GM21360 (cell line): Measurements from ENCODE around the gene PCP4L1.
"Not testable (repeated sequence)": the region's sequence is repeated elsewhere in the genome, so short reads cannot be mapped to it uniquely, and the experiment has no call there.

Experiments used
- ATAC-seq: cut with Tn5 transposase; IDR thresholded peaks from one replicate; pipeline ENCODE4 v1.9.1; 2021; ENCODE audit warnings: mild to moderate bottlenecking, moderate library complexity; ENCODE audit not compliant: unreplicated experiment

Gene PCP4L1

DNA sequence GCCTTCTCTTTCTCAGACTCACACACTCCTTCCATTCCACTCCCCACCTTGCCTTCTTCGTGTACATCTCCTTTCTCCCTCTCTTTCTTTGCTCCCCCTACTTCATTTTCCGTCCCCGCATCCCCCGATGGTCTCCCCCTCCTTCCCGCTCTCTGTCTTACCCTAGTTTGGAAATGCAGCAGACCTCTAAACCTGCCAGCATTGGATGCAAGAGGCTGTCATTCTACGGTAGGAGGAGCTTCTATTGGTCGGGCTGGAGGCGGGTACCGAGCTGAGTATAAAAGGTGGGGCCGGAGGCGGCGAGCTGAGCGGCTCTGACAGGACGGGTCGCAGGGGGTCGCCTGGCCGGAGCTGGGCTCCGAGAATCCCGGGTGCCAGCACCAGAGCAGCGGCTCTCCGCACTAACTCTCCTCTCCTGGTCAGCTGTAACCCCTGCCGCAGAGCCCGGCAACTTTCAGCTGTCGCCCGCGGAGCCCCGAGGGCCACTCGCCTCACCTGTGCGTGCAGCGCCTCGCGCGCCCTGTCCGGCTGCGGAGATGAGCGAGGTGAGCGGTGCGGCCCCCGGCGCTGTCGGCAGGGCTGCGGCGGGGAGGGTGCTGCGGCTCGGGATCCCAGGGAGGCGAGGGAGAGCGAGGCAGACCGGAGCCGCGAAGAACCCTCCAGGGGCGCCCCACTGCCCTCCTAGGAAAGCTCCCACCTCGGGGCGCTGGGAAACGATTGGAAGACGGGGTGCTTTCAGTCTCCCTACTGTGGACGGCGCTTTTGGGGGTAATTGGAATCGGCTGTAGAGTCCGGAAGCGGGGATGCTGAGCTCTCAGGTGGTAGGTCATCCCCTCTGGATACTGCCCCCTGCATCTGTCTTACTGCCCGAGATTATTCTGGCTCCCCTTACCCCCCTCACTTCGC lies at the start of gene PCP4L1:
TSS of gene PCP4L1 (plus strand) at position 307 of the 906 bp plus-strand sequence. CDS start at position 537, 230 bp downstream.
- no peak for ATAC-seq

DNA sequence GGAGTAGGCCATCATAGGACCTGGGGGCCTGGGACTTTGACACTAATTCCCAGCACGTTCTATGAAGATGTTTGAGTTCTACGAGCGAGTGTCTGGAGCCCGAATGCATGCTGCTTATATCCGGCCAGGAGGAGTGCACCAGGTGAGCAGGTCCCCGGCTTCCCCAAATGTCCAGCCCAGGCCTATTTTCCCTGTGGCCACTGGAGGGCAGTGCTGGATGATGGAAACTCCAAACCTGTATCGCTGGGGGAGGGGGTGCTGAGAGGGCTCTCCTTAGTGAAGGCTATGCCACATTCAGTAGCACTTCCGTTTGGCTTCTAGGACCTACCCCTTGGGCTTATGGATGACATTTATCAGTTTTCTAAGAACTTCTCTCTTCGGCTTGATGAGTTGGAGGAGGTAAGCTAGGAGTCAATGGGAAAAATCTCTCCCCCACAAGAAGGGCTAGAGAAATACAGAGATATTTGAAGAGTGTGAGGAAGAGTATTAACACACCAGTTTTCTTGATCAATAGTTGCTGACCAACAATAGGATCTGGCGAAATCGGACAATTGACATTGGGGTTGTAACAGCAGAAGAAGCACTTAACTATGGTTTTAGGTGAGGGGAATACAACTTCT lies 48.6 kb upstream of the PCP4L1 start:
- ATAC-seq, result peak; percentile 59

DNA sequence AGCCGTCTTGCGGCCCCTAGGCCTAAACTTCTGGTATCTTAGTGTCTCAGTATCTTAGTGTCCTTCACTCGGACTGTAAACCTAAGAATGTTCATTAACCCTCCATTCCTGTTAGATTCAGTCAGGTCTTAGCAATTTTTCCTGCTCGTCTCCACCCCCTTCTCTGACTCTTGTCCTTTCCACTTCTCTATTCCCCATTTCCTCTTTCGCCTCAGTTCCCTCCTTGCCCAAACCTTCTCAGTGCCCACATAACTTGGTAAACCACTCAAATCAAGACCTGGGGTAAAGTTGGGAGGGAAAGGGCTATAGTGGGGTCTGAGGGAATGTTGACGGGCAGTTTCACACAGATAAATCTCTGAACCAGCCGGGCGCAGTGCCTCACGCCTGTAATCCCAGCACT lies 44.2 kb upstream of the PCP4L1 start:
- no peak for ATAC-seq

DNA sequence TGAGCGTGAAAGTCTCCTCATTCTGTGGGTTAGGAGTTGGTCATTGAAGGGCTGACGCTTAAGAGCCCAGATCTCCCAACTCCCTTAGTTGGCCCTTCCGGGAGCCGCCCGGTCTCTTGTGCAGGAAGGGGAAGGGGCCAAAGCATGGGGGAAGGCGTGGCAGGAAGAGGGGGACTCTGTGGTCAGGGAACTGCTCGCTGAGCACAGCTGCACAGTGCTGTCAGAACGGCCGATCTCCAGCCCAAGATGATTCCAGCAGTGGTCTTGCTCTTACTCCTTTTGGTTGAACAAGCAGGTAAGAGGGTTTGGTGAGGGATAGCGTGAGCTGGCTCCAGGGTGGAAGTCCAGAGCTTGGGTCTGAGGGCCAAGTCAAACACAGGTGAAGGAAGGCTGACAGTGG lies 43.5 kb upstream of the PCP4L1 start, which contains the start of gene FCER1G:
TSS of gene FCER1G (plus strand) at position 220 of the 400 bp plus-strand sequence. CDS start at position 247, 27 bp downstream.
- no peak for ATAC-seq

DNA sequence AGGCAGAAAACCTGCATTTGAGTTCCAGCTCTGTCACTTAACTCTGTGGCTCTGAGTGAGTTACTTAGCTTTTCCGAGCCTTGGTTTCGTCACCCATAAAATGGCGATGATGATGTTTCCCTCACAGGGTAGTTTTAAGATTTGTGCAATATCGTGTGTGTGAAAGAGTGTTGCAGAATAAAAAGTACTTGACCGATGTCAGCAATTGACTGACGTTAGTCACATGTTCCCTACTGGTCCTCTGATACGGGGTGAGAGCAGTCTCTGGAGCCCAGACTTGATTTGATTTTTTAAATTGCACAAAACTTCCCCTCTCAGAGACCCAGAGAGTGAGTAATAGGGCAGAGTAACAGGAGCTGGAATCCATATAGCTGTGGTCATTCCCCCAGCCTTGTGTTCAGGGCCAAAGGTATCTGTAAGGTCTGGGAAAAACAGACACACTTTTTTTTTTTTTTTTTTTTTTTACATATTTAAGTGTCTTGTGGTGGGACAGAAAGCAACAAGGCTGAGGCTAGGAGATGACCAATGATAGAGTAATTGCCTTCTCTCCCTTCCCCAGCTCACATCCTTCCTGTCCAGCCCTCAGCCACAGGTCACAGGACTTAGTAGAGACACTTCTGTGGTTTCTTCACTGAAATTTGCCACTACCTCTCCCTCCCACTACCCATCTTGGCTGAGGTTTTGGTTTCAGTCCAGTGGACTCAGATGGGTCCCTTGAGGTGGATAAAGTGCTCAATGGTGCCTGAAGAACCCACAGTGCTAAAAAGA lies 41.4 kb upstream of the PCP4L1 start:
- peak; percentile 75 for ATAC-seq

DNA sequence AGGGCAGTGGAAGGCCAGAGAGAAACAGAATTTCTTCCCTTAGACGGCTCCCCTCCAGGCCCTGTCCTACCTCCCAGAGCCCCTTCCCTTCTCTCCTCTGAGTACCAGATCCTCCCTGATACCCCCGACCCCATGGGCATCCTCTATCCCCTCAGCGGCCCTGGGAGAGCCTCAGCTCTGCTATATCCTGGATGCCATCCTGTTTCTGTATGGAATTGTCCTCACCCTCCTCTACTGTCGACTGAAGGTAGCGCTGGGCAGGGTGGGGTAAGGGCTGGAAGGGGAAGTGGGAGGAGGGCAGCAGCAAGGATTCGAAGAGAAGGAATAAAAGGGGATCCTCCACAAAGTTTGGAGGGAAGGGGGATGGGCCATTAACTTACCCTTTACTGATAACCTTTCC lies 40.7 kb upstream of the PCP4L1 start:
- no peak for ATAC-seq

DNA sequence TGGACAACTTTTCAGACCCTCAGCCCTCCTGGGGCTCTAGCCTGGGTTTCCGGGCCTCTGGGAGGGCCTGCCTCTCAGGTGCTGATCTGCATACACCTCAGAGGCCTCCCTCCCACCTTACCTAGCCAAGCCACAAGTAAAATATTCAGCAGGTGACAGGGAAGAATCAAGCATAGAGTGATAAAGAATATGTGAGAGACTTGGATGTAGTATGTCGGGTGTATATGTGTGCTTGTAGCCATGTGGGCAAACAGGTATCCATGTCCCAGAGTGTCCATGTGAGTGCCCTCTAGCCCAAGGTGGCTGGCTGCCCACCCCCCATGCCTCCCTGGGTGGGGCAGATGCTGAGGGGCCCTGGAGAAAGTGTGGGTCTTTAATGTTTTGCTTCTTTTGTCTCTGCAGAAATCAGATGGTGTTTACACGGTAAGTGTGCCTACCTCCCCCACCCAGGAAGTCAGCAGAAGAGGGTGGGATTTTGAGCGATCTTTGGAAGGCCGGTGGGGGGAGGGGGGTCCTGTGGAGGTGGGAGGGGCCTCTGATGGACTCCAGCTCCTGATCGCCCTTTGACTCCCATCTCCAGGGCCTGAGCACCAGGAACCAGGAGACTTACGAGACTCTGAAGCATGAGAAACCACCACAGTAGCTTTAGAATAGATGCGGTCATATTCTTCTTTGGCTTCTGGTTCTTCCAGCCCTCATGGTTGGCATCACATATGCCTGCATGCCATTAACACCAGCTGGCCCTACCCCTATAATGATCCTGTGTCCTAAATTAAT lies 40.1 kb upstream of the PCP4L1 start:
- ATAC-seq, result no peak

DNA sequence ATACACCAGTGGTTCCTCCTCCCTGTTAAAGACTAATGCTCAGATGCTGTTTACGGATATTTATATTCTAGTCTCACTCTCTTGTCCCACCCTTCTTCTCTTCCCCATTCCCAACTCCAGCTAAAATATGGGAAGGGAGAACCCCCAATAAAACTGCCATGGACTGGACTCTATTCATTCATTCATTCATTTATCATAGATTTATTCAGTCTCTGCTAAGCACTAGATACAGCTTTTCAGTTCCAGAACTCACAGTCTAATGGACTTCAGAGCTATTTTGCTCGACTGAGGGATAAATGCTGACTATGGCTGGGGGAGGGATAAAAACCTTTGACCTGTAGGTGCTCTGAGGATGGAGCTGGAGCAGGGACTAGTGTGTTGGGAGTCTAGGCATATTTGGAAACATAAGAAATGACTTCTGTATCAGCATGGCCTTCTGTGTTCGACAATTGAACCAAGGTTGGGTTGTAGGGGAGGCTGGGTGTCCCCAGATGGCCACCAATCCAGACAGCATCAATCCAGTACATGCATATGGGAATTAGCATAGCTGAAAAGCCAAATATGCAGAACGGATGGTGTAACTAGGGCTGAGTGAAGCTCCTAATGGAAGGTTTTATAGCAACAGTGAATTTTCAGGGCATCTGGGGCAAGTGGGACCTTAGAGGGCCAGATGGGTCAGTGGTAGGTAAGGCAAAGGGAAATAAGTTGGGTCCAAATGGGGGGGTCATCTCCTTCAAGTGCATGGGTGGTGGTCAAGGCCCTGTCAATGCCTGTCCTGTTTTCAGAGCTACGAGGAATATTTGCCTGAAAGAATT lies 39.3 kb upstream of the PCP4L1 start:
- no peak for ATAC-seq

DNA sequence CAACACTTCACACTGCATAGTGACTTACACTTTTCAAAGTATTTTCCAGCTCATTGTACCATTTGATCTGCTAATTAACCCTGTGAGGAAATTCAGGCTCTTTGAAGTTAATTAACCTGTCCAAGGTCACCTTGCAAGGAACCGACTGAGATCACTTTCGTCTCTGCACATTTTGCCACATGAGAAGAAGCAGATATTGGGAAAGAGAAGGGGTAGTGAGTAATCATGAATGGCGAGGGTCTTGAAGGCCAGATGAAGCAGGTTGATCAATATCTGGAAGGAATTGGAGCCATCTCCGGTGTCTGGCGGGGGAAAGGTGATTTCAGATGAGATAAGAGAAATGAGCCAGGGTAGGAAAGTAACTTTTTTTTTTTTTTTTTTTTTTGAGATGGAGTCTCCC lies 38.5 kb upstream of the PCP4L1 start:
- no peak for ATAC-seq

DNA sequence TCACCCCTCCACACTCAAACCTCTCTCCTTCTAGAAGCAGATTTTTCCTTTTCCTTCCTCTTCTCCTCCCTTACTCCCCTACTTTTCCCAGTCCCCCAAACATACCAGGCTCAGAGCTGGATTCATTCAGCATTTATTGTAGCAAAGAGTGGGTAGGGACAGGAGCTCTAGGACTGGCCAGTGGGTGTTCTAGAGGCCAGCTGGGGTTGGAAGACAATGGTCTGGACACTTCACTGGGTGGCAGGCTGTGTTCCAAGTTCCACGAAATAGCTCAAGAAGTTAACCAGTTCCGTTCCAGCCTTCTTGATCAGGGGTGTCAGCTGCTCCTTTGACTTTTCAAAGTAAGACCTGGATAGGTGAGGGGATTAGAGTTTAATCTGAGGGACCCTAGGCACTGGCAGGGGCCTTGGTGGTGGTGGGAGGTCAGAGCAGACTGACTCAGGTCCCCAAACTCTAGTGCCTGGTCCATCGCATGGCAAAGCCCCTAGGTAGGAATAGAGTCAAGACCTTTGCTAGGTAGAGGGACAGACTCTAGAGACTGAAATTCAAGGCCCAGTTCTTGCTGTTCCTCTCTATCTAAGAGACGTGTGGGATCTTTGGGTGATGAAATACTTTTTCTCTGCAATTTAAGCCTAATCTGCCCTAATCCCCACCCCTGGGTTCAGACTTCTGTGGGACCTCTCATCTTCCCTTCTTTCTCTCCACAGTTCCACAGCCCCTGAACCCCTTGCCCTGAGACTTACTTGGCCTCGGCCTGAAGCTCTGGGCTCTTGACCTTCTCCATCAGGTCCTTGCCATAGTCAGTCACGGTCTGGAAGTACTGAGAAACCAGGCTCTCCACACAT lies 36.1 kb upstream of the PCP4L1 start:
- no peak for ATAC-seq

DNA sequence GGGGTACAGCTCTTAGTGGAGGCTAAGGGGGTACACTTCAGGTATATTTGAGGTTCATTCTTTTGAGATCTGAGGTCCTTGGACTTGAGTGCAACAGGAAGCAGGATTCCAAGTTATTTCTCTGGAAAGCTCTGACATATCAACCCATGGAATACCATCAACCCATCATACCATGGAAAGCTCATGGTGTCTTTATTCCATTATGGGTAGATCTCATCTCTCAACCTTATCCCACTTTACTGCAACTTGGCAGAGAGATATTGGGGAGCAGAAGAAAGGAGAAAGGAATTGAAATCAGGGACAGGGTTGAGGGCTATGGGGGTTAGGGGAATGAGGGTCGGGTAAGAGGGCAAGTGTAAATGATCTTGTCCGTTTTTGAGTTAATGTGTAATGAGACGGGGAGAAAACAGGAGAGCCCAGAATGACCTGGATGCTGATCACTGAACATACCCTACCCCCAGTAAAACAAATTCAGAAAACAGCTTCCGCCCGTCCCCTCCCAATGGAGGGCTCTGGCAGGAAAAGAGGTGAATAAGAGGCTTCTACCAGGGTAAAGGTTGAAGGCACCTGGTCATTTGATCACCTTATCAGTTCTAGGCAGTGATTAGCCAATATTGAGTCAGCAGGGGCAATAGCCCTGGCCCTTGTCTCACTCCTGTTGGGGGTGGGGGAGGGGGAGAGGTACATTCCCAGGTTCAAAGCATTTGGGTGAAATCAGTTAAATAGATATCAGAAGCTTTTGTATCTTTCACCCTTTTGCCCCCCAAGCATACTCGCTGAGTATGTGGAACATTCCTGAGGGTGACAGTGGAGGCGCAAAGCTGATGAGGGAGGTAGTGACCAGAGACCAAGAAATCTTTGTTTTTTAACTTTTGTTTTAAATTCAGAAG lies 34.5 kb upstream of the PCP4L1 start:
- ATAC-seq, result no peak

DNA sequence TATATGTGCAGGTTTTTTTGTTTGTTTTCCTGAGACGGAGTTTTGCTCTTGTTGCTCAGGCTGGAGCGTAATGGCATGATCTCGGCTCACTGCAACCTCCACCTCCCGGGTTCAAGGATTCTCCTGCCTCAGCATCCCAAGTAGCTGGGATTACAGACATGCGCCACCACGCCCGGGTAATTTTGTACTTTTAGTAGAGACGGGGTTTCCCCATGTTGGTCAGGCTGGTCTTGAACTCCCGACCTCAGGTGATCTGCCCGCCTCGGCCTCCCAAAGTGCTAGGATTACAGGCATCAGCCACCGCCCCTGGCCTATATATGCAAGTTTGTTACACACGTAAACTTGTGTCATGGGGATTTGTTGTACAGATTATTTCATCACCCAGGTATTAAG lies 33.9 kb upstream of the PCP4L1 start:
- not testable (repeated sequence) for ATAC-seq

DNA sequence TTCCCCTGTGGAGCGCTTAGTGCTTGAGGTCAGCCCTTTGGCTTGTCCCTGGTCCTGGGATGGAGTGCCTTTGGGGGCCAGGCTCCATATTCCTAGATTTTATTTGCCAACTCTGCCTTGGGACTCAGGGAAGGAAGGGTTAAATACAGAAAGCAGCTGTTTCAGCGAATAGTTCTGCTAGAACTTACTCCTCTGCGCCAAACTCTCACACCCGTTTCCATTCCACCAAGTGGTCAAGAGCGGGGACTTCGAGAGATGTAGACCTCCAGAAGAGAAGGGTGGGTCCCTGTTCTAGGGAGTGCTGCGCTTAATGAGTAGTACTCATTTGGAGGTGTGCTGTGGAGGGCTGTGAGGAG lies 33.4 kb upstream of the PCP4L1 start:
- ATAC-seq, result no peak

DNA sequence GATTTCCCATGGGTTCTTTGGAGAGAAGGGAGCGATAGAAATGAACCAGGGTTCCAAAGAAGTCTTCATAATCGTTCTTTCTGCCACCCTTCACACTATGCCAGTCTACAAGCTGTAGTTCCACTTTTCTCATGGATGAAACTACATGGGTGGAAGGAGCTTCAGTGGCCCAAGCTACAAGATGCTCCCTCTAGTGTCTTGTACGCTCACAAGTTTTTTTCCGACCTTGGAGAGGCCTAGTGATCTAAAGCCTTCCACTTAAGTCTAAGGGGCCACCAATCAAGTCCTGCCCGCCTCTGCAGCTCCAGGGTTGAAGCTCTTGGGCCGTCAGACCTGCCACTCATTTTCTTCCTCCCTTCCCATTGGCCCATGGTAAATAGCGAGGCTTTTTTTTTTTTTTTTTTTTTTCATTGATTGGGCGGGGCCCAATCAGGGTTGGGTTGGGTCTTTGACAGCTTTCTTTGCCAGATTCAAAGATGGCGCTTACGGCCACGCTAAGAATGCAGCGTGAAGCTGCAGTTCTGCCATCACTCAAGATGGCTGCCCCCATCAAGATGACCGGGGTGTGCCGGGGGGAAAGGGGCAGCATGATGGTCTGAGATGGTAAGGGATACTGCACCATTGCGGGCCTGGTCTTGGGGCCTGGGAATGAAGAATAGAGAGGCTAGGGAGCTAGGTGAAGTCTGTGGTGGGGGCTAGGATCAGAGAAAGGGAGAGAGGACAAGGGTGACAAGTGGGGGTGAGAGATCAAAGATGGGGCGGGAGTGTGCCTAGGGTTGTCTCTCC lies 32.8 kb upstream of the PCP4L1 start, which contains the start of gene TOMM40L:
TSS of gene TOMM40L (plus strand) at position 527 of the 786 bp plus-strand sequence. CDS start 430 bp downstream, outside the sequence.
- ATAC-seq, result peak; percentile 93

DNA sequence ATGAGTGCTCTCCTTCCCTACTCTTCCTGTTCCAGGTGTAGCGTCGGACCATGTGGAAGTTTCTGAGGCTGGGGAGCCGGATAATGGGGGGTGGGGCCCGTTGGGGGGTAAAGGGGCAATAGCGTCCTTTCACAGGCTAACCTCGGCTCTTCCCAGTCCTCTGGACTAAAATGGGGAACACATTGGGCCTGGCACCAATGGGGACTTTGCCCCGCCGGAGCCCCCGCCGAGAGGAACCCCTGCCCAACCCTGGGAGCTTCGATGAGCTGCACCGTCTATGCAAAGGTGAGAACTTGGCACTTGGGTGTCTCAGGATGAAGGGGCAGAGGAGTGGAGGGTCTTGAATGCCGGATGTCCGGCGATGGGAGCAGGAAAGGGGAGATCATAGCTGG lies 32.2 kb upstream of the PCP4L1 start:
- ATAC-seq, result no peak

DNA sequence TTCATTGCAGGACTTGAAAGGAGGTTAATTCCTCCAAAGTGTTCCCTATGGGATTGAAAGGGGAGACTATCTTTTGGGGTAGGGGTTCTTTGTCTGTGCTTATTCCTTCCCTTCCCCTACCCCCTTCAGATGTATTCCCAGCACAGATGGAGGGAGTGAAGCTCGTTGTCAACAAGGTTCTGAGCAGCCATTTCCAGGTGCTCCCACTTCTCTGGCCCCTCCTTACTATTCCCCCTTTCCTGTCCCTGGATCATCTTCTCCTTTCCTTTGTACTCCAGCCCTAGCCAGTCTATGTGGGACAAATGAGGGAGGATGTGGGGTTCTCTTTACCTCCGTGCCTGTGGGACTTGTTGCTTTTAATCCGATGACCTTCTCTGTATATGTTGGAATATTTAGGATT lies 31.8 kb upstream of the PCP4L1 start:
- no peak for ATAC-seq
